ENCODE data around the gene NLRP6. TPM values are rescaled to one million over a fixed set of nuclear protein-coding genes. Genes with fewer than 3 reads are reported as not detected.
"Not testable (repeated sequence)": the region's sequence is repeated elsewhere in the genome, so short reads cannot be mapped to it uniquely, and the experiment has no call there.

NLRP6 gene
- total RNA-seq, 1 donor from 2014 or later: 0.69 TPM

DNA sequence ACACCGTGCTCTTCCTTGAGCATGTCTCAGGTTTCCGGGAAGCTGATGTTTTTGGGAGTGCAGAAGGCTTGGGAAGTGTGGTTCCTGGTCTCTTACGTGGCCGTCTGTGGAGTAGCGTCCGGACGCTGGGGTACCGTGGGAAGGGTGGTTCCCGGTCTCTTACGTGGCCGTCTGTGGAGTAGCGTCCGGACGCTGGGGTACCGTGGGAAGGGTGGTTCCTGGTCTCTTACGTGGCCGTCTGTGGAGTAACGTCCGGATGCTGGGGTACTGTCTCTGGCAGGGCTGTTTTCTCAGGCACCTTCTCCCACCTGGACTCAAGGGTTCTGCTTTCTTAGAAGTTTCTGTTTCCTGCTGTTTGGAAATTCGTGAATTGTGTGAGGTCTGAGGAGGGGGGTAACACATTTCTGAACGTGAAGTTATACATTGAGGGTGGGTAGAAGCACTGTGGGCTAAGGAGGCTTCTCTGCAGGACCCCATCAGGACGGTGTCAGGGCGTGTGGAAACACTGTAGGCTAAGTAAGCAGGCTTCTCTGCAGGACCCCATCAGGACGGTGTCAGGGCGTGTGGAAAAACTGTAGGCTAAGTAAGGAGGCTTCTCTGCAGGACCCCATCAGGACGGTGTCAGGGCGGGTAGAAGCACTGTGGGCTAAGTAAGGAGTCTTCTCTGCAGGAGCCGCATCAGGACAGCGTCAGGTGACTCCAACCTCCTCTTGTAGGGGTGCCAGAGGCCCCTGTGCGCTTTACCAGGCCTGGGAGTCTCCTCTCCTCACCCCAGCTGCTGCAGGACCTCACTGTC lies 47.8 kb downstream of the NLRP6 start:
- DNase-seq (ENCODE audit: low spot score): no peak

DNA sequence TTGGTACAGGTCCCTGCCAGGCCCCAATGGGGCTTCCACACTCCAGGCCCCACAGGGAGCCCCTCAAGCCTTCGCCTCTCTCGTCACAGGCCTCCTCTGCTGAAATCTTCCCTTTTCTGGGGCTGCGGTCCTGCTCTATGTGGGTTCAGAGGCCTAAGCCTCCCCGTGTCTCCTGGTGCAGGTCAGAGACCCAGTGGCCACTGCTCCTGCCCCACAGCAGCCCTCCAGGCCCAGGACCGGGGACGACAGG lies 48.3 kb downstream of the NLRP6 start:
- DNase-seq (ENCODE audit: low spot score): no peak

DNA sequence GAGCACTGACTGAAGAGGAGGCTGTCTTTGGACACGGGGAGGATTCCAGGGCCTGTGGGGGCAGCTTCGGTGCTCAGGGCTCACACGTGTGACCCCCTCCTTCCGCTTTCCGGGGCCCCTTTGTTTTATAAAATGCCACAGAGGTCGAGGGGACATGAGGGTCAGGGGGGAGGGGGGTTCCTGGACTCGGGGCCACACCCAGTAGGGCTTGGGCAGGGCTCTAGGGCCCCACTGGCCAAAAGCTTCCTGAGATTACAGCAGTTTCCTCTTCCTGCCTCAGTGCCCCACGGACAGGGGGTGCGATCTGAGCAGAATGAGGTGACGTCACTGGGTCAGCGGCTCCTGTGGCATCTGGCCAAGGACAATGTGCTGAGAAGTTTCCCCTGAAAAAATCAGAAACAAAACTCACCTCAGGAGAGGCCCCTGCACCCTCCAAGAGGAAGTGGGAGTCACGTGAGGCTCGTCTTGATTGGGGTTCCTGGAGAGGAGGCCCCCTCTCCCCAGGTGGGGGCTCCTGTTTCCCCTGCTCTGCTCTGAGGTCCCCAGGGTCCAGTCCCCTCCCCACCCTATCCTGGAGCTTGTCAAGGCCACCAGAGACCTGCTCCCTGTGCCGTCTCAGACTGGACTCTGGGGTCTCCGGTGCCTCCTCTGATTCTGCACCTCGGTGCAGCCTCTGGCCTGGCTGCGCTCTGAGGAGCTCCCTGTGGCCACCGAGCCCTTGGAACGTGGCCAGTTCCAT lies 48.8 kb downstream of the NLRP6 start:
- DNase-seq (ENCODE audit: low spot score): peak; percentile 87

DNA sequence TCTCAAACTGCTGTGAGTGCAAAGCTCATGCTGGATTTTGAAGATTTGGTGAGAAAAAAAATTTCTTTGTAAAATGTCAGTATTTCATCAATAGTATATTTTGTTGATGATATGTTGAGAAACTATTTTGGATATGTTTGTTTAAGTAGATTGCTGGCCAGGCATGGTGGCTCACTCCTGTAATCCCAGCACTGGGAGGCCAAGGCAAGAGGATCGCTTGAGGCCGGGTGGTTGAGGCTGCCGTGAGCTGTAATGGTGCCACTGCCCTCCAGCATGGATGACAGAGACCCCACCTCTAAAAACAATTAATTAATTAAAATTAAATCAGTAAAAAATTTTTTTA lies 49.3 kb downstream of the NLRP6 start:
- no peak for DNase-seq (ENCODE audit: low spot score)

DNA sequence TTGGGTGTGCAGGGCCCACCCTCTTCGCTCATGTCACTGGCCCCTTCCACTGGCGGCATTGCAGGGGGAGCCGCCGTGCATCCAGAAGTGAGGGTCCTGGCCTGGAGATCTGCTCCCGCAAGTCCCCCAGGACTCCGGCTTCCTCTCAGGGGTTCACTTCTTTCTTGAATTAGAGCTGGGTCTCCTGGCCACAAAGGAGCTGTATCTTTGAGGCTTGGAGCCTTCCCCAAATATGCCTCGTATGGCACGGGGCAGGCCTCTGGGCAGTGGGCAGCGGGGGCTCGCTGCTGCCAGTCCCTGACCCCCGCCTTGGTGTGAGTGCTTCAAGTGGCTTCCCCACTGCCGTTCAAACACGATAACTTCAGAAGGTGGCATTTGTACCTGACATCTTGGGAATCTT lies 49.8 kb downstream of the NLRP6 start:
- DNase-seq (ENCODE audit: low spot score): no peak

DNA sequence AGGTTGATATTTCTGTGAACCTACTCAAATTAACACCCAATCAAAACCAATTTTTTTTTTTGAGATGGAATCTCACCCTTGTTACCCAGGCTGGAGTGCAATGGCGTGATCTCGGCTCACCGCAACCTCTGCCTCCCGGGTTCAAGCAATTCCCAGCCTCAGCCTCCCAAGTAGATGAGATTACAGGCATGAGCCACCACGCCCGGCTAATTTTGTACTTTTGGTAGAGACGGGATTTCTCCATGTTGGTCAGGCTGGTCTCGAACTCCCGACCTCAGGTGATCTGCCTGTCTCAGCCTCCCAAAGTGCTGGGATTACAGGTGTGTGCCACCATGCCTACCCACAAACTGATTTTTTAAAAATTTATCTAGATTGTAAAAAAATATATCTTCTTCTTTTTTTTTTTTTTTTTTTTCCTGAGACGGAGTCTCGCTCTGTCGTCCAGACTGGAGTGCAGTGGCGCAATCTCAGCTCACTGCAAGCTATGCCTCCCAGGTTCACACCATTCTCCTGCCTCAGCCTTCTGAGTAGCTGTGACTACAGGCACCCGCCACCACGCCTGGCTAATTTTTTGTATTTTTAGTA lies 50.4 kb downstream of the NLRP6 start:
- not testable (repeated sequence) for DNase-seq (ENCODE audit: low spot score)

DNA sequence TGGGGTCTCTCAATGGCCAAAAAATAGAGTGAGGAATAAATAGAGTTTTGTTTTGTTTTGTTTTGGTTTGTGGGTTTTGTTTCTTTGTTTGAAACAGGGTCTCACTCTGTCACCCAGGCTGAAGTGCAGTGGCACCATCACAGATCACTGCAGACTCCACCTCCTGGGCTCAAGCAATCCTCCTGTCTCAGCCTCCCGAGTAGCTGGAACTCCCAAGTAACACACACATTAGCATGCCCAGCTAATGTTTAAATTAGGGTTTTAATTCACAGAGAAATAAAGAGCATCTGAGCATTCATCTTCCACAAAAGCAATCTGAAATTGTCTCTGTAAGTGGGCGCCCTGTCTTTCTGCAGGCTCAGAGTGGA lies 51.7 kb downstream of the NLRP6 start:
- no peak for DNase-seq (ENCODE audit: low spot score)

DNA sequence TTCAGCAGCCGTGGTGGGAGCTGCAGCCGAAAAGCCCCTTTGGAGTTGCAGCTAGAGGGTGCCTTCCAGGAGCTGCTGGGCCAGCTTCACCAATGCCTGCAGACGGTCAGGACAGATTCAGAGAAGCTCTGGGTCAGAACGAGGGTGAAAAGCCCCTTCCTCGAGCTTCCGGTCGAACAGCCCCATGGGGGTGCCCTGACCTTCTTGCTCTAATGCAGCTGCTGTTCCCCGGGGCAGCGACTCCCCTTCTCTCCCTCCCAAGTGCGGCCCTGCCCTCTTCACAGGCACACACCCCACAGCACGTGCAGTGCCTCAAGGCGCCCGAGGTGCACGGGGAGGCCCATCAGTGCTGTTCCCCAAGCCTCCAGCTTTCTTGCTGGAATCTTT lies 52.1 kb downstream of the NLRP6 start:
- DNase-seq (ENCODE audit: low spot score): no peak

DNA sequence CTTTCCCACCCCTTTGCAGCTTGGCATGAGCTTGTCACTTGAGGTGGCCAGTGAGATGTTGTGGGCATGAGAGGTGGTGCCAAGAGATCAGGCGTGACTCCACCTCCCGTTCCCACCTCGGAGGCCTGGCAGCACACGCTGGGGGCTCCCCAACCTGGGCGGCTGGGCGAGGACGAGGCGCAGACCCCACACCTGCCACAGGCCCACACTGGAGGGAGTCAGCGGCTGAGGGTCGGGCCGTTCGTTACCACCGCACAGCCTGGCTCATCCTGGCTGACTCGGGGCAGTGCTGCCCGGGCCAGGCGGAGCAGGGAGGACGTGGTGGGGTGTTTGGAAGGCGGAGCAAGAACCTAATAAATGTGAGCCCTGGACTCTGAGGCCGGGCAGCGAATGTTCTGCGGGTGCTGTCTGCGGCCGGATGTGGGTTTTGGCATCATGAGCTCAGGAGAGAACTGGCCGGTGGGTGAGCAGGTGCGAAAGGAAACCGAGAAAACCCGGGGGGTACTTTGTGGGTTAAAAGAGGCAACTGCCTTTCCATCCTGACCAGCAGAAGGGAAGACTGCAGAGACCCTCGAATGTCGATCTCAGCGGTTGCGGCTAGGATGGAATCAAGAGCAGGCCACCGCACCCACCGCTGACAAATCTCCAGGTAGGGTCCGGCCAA lies 52.6 kb downstream of the NLRP6 start:
- no peak for DNase-seq (ENCODE audit: low spot score)

DNA sequence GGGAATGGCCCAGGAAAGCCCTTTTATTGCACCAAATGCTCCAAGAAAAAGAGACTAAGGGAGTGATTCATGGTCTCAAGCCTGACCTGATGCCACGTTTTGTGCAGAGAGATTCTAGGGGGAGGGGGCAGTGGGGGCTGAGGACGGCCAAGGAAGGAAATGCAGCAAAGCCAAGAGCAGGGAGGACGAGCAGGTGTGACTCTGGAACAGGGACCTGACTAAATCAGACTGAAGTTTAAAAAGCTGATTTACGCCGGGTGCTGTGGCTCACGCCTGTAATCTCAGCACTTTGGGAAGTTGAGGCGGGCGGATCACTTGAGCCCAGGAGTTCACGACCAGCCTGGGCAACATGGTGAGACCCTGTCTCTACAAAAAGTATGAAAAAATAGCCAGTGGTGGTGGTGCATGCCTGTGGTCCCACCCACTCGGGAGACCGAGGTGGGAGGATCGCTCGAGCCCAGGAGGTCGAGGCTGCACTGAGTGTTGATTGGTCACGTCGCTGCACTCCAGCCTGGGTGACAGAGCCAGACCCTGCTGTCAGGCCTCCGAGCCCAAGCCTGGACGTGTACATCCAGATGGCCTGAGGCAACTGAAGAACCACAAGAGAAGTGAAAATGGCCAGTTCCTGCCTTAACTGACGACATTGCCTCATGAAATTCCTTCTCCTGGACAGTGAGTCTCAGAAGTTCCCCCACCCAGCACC lies 53.3 kb downstream of the NLRP6 start:
- no peak for DNase-seq (ENCODE audit: low spot score)

DNA sequence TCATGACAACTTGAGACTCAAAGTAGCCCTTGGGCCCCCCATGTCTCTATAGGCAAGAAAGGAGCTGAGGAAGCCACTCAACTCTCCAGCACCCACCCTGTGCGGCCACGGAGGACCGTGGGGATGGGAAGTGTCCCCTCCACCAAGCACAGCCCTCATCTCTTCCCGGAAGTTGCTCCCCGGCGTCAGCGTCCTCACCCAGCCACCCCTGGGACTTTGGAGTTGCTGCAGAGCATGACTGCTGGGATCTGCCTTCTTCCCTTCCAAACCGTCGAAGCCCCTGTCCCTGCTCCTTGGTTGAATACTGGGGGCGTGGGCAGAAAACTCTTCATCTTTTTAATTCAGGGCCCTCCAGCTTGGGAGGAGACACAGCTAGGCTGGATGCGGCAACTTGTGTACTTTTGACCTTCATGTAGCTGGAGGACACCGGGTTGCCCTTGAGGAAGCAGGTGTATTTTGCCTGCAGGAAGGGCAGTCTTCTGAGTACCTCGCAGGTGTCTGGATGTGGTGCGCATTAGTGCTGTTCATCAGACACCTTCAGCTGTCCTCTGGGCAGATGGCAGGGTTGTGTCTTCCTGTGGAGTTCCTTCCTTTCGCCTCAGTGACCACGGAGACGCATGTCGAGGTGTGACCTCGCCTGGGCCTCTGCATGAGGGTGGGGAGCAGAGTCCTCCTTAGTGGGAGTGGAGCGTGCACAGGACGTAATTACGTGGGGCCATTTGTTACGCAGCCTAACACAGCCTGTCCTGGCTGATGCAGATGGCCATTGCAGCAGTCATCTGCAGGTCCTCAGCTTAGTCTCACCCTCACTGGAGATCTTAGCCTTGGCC lies 54.7 kb downstream of the NLRP6 start:
- DNase-seq (ENCODE audit: low spot score): no peak

DNA sequence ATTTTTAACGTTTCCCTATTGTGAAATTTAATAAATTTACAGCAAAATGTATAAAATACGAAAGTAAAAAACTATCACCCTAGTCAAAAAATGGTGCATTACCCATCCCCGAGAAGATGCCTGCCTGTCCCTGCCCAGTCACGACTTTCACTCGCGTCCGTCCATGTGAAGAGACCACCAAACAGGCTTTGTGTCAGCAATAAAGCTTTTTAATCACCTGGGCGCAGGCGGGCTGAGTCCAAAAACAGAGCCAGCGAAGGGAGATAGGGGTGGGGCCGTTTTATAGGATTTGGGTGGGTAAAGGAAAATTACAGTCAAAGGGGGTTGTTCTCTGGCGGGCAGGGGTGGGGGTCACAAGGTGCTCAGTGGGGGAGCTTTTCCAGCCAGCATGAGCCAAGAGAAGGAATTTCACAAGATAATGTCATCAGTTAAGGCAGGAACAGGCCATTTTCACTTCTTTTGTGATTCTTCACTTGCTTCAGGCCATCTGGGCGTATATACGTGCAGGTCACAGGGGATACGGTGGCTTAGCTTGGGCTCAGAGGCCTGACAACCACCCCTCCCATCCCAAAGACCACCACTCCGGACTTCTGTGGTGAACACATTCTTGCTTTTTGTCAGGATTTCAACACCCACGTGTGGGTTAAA lies 55.5 kb downstream of the NLRP6 start:
- not testable (repeated sequence) for DNase-seq (ENCODE audit: low spot score)

DNA sequence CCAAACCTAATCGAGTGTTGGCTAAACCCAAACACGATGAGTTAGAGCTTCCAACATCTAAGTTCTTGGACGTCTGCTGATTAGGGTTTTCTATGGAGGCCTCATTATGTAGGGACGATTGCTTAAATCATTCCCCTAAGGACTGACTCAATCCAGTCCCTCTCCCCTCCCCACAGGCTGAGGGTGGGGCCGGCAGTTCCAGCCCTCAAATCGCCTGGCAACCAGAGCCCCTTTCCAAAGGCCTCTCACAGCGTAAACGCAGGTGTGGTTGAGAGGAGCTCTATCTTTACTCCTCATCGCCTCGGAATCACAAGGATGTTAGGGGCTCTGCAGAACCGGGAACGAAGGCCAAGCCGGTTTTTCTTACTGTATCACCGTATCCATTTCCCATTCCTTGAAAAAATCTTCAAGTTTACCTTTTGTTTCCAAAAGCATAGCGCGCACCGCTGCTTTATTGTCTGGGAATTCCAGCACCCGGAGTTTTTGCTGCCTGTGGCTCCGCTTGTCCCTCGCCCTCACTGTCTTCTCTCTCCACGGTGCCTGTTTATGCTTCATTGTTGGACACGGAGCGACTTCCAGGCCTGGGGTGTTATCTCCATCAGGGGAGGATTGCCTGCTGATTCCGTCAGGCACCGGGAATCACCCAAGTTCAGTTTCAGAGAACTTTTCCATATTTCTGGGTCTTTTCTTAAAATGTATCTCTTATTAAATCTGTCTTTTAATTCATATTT lies 56.2 kb downstream of the NLRP6 start:
- DNase-seq (ENCODE audit: low spot score): no peak

Other genes with a start within 250 kb of the NLRP6 start
- gene SCGB1C1, start 85.3 kb upstream of the NLRP6 start, total RNA-seq: not detected
- 60.5 TPM for gene BET1L, start 71.0 kb upstream of the NLRP6 start, total RNA-seq
- gene RIC8A, start 70.7 kb upstream of the NLRP6 start, total RNA-seq: 109 TPM
- gene SIRT3, start 42.1 kb upstream of the NLRP6 start, total RNA-seq: 19.0 TPM
- 78.5 TPM for gene PSMD13, start 41.4 kb upstream of the NLRP6 start, total RNA-seq
- gene PGGHG, start 10.7 kb downstream of the NLRP6 start, total RNA-seq: 42.8 TPM
- gene IFITM5, start 21.1 kb downstream of the NLRP6 start, total RNA-seq: not detected
- 129 TPM for gene IFITM2, start 29.4 kb downstream of the NLRP6 start, total RNA-seq
- 55.4 TPM for gene IFITM1, start 35.6 kb downstream of the NLRP6 start, total RNA-seq
- 246 TPM for gene IFITM3, start 42.5 kb downstream of the NLRP6 start, total RNA-seq
- gene B4GALNT4, start 91.1 kb downstream of the NLRP6 start, total RNA-seq: 3.4 TPM
- gene PKP3, start 115.8 kb downstream of the NLRP6 start, total RNA-seq: 70.8 TPM
- gene SIGIRR, start 136.6 kb downstream of the NLRP6 start, total RNA-seq: 152 TPM
- gene ANO9, start 163.6 kb downstream of the NLRP6 start, total RNA-seq: 49.3 TPM
- gene PTDSS2, start 171.9 kb downstream of the NLRP6 start, total RNA-seq: 36.6 TPM
- 156 TPM for gene RNH1, start 228.8 kb downstream of the NLRP6 start, total RNA-seq